GM12872 (cell line): ENCODE data around the gene FLYWCH2.

Experiments used
- TF ChIP-seq, protein P1 (sequence below): IDR thresholded peaks from 3 replicates; pipeline ENCODE4 v1.5.1; 2011; ENCODE audit warnings: low read depth, mild to moderate bottlenecking, low read length, moderate library complexity; ENCODE audit not compliant: insufficient read depth

FLYWCH2 gene

DNA sequence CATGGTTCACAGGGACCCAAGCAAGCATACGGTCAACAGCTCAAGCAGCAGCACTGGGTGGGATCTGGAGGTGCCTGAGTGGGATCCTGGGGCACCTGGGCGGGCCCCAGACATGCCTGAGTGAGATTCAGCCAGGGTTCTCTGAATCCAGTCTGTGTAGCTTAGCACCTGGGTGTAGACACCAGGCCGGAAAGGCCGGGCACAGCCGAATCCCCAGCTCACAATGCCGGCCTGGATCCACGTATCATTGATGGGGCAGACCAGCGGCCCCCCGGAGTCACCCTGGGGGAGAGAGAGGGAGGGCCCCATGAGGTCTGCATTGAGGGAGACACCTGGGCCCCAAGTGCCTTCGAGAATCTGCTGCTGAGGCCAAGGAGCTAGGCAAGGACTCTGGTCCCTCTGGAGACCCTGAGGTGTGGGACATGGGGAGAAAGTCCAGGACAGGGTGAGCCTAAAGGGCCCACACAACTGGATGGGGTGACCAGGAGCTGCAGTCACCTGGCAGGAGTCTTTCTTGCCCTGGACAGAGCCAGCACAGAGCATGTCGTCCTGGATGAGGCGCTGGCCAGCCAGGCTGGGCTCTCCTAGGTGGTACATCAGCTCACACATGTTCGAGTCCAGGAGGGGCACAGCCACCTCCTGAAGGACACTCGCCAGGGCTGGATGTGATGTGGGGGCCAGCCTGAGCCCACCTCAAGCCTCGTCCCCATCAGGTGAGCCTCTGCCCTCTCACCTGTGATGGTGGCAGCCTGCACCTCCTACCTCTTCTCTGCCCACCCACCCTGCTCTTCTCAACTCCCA is 43.2 kb upstream of the FLYWCH2 start:
- TF ChIP-seq, protein P1, sequence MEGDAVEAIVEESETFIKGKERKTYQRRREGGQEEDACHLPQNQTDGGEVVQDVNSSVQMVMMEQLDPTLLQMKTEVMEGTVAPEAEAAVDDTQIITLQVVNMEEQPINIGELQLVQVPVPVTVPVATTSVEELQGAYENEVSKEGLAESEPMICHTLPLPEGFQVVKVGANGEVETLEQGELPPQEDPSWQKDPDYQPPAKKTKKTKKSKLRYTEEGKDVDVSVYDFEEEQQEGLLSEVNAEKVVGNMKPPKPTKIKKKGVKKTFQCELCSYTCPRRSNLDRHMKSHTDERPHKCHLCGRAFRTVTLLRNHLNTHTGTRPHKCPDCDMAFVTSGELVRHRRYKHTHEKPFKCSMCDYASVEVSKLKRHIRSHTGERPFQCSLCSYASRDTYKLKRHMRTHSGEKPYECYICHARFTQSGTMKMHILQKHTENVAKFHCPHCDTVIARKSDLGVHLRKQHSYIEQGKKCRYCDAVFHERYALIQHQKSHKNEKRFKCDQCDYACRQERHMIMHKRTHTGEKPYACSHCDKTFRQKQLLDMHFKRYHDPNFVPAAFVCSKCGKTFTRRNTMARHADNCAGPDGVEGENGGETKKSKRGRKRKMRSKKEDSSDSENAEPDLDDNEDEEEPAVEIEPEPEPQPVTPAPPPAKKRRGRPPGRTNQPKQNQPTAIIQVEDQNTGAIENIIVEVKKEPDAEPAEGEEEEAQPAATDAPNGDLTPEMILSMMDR = no peak

DNA sequence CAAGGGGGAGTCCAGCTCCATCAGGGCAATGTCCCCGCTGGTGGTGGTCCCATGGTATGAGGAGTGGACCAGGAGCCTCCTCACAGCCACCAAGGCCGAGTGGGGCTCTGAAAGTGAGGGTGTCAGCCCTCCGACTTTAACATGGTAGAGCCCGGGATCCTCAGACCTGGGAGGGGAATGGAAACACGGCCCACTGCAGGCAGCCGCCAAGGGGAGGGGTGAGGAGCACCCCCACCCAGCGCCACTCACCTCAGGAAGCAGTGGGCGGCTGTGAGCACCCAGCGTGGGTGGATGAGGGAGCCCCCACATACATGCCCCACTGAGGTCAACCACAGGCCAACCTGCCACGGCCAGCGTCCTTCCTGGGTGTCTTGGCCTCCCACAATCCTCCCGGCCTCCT is 42.1 kb upstream of the FLYWCH2 start:
- TF ChIP-seq, protein P1 = no peak

DNA sequence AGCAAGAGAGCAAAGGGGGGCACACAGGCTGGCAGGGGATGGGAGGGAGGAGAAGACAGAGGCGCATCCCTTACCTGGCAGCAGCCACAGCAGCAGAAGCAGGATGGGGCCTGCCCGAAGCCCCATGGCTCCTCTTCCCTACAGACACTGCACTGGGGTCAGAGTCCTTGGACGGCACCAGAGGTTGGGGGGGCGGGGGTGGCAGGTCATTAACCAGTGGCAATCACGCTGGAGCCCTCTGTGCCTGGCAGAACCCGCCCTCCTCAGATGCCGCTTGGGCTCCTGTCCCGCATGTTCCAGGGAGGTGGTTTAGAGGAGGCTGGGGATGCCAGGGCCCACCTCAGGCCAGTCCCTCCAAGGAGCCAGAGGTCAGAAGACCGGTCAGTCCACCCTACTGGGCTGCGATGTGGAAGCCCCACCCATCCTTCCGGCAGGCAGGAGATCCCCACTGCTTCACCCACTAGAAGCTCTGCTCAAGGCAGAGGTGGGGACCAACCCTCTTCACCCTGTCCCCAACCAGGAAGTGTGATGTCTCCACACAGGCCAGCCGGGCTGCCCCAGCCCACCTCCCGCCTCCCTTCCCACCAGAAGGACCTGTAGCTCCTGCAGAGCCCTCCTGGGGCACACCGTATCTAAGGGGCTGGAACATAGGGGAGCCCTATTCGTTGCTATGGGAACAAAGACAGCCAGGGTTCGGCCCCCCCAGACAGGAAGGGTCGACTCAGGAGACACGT is 41.2 kb upstream of the FLYWCH2 start:
- TF ChIP-seq, protein P1 = no peak

DNA sequence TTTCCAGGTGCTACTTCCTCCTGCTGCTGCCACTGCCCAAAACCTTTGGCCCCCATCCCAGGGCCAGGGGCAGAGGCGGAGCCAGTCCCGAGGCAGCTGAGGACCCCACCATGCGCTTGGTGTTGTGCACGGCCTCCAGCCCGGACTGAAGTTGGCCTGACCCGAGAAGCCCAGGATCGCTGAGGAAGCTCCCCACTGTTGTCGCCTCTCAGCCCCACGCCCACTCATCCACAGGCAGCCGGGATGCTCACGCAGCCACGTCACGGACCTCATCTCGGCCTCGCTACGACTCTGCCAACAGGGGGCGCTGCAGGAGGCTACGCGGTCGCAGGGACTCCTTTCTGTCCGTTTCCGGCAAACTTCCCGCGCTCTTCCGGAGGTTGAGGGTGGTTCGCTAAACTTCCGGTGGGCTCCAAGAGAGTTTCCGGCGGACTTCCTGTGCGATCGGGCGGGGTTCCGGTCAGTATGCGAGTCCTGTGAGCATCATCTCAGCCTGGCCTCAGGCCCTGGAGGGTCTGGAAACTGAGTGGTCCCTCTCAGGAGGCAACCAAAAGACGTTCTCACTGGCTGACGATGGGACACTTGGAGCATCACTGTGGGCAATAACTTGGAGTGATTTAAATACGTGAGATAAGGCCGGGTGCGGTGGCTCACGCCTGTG is 40.5 kb upstream of the FLYWCH2 start:
- TF ChIP-seq, protein P1 = peak; percentile 73

DNA sequence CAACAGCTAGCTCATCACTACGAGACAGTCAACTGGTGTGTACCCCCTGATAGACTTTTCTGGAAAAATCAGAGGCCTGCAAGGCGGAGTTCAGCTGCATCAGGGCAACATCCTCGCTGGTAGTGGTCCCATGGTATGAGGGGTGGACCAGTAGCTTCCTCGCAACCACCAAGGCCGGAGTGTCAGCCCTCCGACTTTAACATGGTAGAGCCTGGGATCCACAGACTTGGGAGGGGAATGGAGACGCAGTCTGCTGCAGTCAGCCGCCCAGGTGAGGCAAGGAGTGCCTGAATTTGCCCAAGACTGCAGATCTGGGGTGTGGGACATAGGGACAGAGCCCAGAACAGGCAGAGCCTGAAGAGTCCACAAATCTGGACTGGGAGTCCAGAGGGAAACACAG is 39.5 kb upstream of the FLYWCH2 start:
- TF ChIP-seq, protein P1 = no peak

DNA sequence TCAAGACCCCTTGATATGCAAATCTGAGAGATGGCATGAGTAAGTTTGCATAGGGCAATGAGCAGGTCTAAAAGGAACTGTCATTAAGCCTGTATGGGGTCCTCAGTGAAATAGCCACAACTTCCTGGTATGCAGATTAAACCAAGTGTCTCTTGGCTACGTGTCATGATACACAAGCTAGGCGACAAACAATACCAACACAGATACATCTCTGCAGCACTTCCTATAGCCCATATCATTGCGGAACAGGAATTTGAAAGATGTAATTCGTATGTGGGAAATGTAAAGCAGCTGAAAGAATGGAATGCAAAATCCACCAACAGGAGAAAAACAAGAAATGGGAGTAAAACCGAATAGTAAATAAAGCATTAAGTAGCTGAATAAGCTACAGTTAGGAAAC is 37.9 kb upstream of the FLYWCH2 start:
- TF ChIP-seq, protein P1 = no peak
